Neutrophil (primary cell): ENCODE data around the gene MRPL33.
A peak's percentile ranks its signal among the peaks of the same experiment; 100 is the strongest.

Experiments
- H3K27ac ChIP-seq: fragments of 200-600 bp; sonication (generic); 2 replicates; pipeline ENCODE4 v1.5.1; 2016; ENCODE audit warnings: mild to moderate bottlenecking, moderate library complexity
- H3K27me3 ChIP-seq: fragments of 200-600 bp; sonication (generic); 2 replicates; pipeline ENCODE4 v1.6.0; 2016; ENCODE audit warnings: mild to moderate bottlenecking
- H3K36me3 ChIP-seq: fragments of 200-600 bp; sonication (generic); 2 replicates; pipeline ENCODE4 v1.5.1; 2017
- H3K4me1 ChIP-seq, 2 experiments: fragments of 200-600 bp in 1 of 2; sonication (generic) in 1 of 2; 1 replicate in 1 of 2; 2 replicates in 1 of 2; pipeline versions ENCODE4 v1.5.1 to v1.6.1; 2013 to 2016; ENCODE audit warnings: low read depth in 1 of 2, low read length in 1 of 2, mild to moderate bottlenecking in 1 of 2, moderate library complexity in 1 of 2; ENCODE audit not compliant: control insufficient read depth in 1 of 2, insufficient read depth in 1 of 2
- H3K4me3 ChIP-seq, 2 experiments: fragments of 200-600 bp in 1 of 2; sonication (generic) in 1 of 2; 1 replicate in 1 of 2; 2 replicates in 1 of 2; pipeline ENCODE4 v1.5.1; 2013 to 2016; ENCODE audit warnings: low read depth in 1 of 2, low read length in 1 of 2, mild to moderate bottlenecking in 1 of 2, moderate library complexity in 1 of 2
- H3K9me3 ChIP-seq: fragments of 200-600 bp; sonication (generic); 2 replicates; pipeline ENCODE4 v1.5.1; 2016
- TF ChIP-seq, protein P1 (sequence below): fragments of 200-600 bp; sonication (generic); IDR thresholded peaks from 2 replicates; pipeline ENCODE4 v1.5.1; 2016; ENCODE audit warnings: antibody characterized with exemption

Gene MRPL33

DNA sequence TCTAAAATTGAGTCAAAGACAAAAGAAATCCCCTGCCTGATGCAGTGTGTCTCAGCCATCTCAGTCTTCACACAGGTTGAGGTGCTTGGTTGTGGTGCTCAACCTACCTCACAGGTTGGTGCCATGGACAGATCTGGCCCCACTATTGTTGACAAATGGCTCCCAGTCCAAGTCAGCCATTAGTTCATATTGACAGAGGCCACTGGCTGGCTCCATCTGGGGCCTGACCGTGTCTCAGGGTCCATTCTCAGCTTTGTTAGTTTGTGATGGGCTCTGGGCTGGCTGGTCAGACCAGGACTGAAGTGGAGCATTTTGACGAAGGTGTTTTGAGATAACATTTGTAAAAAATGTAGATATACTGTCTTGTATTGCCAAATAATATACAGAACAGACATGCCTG lies 36.9 kb downstream of the MRPL33 start:
- Histone ChIP-seq H3K4me1 (peaks cover 30 to 31% of the 10 kb centered on the region in 2 experiments), H3K27me3 (no peaks in the 10 kb centered on the region), H3K4me3 (no peak overlapping the region), H3K36me3 (no peaks in the 10 kb centered on the region), H3K27ac (no peak overlapping the region), H3K9me3 (no peaks in the 10 kb centered on the region)
- TF ChIP-seq, protein P1, sequence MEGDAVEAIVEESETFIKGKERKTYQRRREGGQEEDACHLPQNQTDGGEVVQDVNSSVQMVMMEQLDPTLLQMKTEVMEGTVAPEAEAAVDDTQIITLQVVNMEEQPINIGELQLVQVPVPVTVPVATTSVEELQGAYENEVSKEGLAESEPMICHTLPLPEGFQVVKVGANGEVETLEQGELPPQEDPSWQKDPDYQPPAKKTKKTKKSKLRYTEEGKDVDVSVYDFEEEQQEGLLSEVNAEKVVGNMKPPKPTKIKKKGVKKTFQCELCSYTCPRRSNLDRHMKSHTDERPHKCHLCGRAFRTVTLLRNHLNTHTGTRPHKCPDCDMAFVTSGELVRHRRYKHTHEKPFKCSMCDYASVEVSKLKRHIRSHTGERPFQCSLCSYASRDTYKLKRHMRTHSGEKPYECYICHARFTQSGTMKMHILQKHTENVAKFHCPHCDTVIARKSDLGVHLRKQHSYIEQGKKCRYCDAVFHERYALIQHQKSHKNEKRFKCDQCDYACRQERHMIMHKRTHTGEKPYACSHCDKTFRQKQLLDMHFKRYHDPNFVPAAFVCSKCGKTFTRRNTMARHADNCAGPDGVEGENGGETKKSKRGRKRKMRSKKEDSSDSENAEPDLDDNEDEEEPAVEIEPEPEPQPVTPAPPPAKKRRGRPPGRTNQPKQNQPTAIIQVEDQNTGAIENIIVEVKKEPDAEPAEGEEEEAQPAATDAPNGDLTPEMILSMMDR: no peak

DNA sequence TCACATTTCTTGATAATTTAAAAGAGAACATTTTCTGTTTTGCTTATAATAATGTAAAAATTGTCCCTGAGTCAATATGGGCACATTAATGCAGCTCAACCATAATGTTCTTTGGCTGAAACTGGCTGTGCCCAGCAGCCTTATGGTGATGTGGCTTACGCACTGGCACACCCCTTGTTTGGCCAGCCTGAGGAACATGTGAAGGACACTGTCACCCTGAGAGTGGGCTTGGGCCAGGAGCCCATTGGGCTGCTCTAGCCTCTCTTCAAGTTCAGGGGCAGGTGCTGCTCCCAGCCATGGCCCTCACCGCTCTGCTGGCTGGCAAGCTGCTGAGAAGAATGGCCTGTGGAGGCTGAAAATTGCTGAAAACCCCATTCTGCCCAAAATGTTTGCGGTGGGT lies 37.5 kb downstream of the MRPL33 start:
- Histone ChIP-seq H3K27me3 (no peaks in the 10 kb centered on the region), H3K4me3 (no peak overlapping the region), H3K9me3 (no peaks in the 10 kb centered on the region), H3K36me3 (no peaks in the 10 kb centered on the region), H3K27ac (peak overlapping the region; percentile 81), H3K4me1 (peaks cover 30 to 31% of the 10 kb centered on the region in 2 experiments)
- TF ChIP-seq, protein P1: no peak

DNA sequence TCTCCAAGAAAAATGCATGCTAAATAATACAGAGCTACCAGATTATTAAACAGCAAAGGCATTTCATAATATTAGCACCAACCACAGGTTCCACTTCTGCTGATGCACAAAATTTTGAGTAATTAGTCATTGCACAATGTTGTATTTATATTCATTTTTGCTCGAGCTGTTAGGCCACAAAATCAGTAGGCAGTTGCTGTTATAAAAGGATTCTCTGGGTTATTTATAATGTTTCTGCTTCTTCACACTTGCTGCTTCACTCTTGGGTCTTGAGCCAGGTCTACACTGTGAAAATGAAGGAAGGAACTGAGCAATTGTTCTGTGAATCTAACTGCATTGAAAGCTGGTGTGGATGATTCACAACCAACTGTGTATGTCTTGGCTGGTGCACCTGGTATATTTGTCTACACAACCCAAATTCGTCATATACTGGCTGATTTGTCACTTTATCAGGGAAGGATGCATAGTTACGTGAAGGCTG lies 38.3 kb downstream of the MRPL33 start:
- H3K4me1 ChIP-seq: peaks cover 30 to 31% of the 10 kb centered on the region in 2 experiments
- no peaks in the 10 kb centered on the region for H3K36me3 ChIP-seq
- no peaks in the 10 kb centered on the region for H3K9me3 ChIP-seq
- H3K27ac ChIP-seq: peak overlapping the region; percentile 81
- H3K4me3 ChIP-seq: peak overlapping the region in 1 of 2 experiments; percentile 15
- TF ChIP-seq, protein P1: no peak
- H3K27me3 ChIP-seq: no peaks in the 10 kb centered on the region

DNA sequence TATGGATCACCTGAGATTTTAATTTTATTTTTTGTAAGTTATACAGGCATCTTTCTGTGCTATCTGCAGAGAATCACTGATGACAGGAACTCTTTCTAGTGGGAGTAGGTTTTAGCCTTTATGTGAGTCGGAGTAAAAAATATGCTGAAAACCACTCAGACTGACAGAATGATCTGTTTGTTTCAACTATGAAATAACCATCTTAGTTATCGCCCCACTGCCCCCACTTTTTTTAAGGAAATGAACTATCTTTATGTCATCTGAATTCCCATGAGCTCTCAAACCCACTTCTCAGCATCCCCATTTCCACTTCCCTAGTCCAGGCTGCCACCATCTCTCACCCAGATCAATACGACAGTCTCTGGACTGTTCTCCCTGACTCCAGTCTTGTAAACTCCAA lies 38.9 kb downstream of the MRPL33 start:
- TF ChIP-seq, protein P1: no peak
- Histone ChIP-seq H3K27ac (peak overlapping the region; percentile 81), H3K4me1 (peaks cover 30 to 31% of the 10 kb centered on the region in 2 experiments)

DNA sequence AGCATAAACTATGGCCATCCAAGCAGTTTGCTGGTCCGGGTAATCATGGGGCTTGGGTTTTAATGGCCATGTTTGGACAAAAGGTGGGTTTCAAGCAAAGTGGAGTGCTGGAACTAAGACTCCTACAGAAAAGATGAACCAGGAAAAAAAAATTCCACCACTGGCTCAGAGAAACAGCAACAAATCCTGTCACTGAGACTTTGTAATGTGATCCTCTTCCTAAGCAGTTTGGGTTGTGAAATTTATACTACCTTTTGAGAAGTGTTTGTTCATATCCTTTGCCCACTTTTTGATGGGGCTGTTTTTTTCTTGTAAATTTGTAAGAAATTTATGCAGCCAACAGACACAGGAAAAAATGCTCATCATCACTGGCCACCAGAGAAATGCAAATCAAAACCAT lies 40.2 kb downstream of the MRPL33 start:
- Histone ChIP-seq H3K4me3 (no peak overlapping the region), H3K36me3 (no peaks in the 10 kb centered on the region), H3K27ac (peak overlapping the region; percentile 14), H3K27me3 (no peaks in the 10 kb centered on the region), H3K9me3 (no peaks in the 10 kb centered on the region), H3K4me1 (peaks cover 30 to 31% of the 10 kb centered on the region in 2 experiments)
- TF ChIP-seq, protein P1: no peak

More for the DNA sequence above, 38.9 kb downstream of the MRPL33 start:
- H3K4me3 ChIP-seq: no peak overlapping the region
- no peaks in the 10 kb centered on the region for H3K36me3 ChIP-seq
- H3K27me3 ChIP-seq: no peaks in the 10 kb centered on the region
- no peaks in the 10 kb centered on the region for H3K9me3 ChIP-seq
